Right lobe of liver (tissue), 6 donors: ENCODE results near the gene HPS5. TPM values are rescaled to one million over a fixed set of nuclear protein-coding genes. Genes with fewer than 3 reads are reported as not detected.
"Not testable (repeated sequence)": the region's sequence is repeated elsewhere in the genome, so short reads cannot be mapped to it uniquely, and the experiment has no call there.

Experiments used
- ATAC-seq, 4 donors: fragments of 200-7000 bp; cut with Tn5 transposase; one replicate each; pipeline ENCODE4 v1.9.1; 2020; ENCODE audit warnings: mild to moderate bottlenecking in 4 of 4, moderate library complexity in 4 of 4
- DNase-seq, 3 donors: peaks; one replicate each; pipeline ENCODE4 v3.0.0-alpha.2; 2020
- H3K27ac ChIP-seq, 3 donors: fragments of 200-600 bp; one replicate each; pipeline ENCODE4 v1.8.0; 2022
- H3K27me3 ChIP-seq, 2 donors: fragments of 200-600 bp; one replicate each; pipeline ENCODE4 v1.8.0; 2022
- H3K36me3 ChIP-seq, 4 donors: fragments of 200-600 bp; sonication (generic) in 1 of 4; one replicate each; pipeline versions ENCODE4 v1.5.1 to v1.8.0; 2017 to 2022; ENCODE audit warnings: control low read depth in 1 of 4
- H3K4me1 ChIP-seq, 4 donors: fragments of 200-600 bp; sonication (generic) in 1 of 4; one replicate each; pipeline versions ENCODE4 v1.5.1 to v1.8.0; 2017 to 2022; ENCODE audit warnings: control low read depth in 1 of 4
- H3K4me3 ChIP-seq, 3 donors: fragments of 200-600 bp; one replicate each; pipeline ENCODE4 v1.8.0; 2022
- H3K9me3 ChIP-seq, 4 donors: fragments of 200-600 bp; sonication (generic) in 1 of 4; one replicate each; pipeline versions ENCODE4 v1.5.1 to v1.8.0; 2017 to 2022; ENCODE audit warnings: control low read depth in 1 of 4
- POLR2A ChIP-seq: fragments of 450-650 bp; IDR thresholded peaks from one replicate; pipeline ENCODE4 v1.6.1; 2017; ENCODE audit warnings: antibody characterized with exemption, mild to moderate bottlenecking
- WGBS: methylation state at CpG from one replicate; pipeline ENCODE4 v1.1.6; 2018; ENCODE audit warnings: low coverage, low lambda C conversion rate; ENCODE audit not compliant: insufficient coverage; ENCODE audit errors: missing lambda C conversion rate; 5-methylcytosine and 5-hydroxymethylcytosine counted together
- intact Hi-C, 2 donors: fragments of 100-400 bp; cut with DNase I; formaldehyde crosslinking; loops; one replicate each; pipeline versions ENCODE4 v1.11.2 to v1.14.1; 2022
- total RNA-seq, 6 experiments: library from RNA; depleted of rRNA in 2 of 6; stranded (reverse); fragments of >200 nt in 2 of 6; fragmentation: NEBNext Ultra II Directional in 3 of 6; extraction: Animal tissue kit (Norgen Biotek cat#: 25700) in 3 of 6; gene quantifications; one replicate each; pipeline versions ENCODE4 v1.1.0 to v1.2.4, GENCODE V29; 2016 to 2023
- TF ChIP-seq, protein P1 (sequence below), 4 donors: fragments of 200-600 bp in 3 of 4; fragments of 450-650 bp in 1 of 4; IDR thresholded peaks; one replicate each; pipeline versions ENCODE4 v1.5.1 to v1.8.0; 2016 to 2022; ENCODE audit warnings: antibody characterized with exemption in 4 of 4, mild to moderate bottlenecking in 2 of 4
- donor health status: DM: no; HTN: yes; CAD: no.
- donor health status: DM: no; HTN: no; CAD: no.
- donor health status: DM: no; HTN: no; CAD: no.
- donor health status: DM: no; HTN: yes; CAD: no.
- donor health status: DM: no; HTN: yes; CAD: no.

The HPS5 gene
- total RNA-seq, 6 experiments from 2014 or later = 20.2 to 87.0 (median 41.7) TPM

DNA sequence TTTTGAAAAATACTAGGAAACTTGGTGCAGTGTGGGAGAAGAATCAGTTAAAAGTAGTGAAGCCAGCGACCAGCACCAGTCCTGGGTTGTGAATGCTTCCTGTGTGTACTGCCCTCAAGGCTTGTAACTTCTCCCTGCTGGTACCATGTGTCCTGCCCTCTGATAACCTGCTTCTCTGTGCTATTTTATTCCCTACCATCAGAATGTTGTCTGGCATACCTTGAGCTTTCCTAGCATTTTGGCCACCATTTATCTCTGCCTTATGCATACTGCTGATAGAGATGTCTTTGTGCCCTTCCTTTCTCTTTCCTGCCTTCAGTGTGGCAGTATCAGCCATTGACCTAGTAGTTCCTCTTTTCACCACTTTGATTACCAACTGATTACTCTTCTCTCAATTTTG is 2.4 kb upstream of the HPS5 start:
- Histone ChIP-seq H3K4me1 (peaks cover 0 to 41% (median 23%) of the 10 kb centered on the region in 4 donors), H3K4me3 (no peak overlapping the region), H3K27ac (no peak overlapping the region), H3K36me3 (peaks cover 0 to 21% (median 2%) of the 10 kb centered on the region in 4 donors), H3K9me3 (no peaks in the 10 kb centered on the region), H3K27me3 (no peaks in the 10 kb centered on the region)
- DNase-seq = no peak
- no peak for ATAC-seq
- no peak for TF ChIP-seq POLR2A
- TF ChIP-seq, protein P1, sequence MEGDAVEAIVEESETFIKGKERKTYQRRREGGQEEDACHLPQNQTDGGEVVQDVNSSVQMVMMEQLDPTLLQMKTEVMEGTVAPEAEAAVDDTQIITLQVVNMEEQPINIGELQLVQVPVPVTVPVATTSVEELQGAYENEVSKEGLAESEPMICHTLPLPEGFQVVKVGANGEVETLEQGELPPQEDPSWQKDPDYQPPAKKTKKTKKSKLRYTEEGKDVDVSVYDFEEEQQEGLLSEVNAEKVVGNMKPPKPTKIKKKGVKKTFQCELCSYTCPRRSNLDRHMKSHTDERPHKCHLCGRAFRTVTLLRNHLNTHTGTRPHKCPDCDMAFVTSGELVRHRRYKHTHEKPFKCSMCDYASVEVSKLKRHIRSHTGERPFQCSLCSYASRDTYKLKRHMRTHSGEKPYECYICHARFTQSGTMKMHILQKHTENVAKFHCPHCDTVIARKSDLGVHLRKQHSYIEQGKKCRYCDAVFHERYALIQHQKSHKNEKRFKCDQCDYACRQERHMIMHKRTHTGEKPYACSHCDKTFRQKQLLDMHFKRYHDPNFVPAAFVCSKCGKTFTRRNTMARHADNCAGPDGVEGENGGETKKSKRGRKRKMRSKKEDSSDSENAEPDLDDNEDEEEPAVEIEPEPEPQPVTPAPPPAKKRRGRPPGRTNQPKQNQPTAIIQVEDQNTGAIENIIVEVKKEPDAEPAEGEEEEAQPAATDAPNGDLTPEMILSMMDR (IDR thresholded peaks at IDR 0.05) = no peak
- intact Hi-C loops = no loop called here
- WGBS = 36% methylated on average over 1 of the region's 1 CpG

DNA sequence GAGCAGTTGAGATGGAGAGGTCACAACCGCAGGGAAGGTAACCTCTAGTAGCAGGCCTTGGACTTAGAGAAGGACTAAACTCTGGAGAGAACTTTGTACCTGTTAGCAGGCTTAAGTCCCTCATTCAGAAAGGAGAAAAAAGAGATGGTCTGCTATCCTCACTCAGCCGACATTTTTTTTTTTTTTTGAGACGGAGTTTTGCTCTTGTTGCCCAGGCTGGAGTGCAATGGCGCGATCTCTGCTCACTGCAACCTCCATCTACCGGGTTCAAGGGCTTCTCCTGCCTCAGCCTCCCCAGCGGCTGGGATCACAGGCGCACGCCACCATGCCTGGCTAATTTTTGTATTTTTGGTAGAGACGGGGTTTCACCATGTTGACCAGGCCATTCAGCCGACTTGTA is 1.9 kb upstream of the HPS5 start:
- Histone ChIP-seq H3K4me1 (peaks cover 0 to 41% (median 24%) of the 10 kb centered on the region in 4 donors), H3K36me3 (peaks cover 0 to 21% (median 2%) of the 10 kb centered on the region in 4 donors)
- 89% methylated on average over 10 of the region's 11 CpGs for WGBS
- intact Hi-C loops, DNase-seq, H3K27ac ChIP-seq, H3K27me3 ChIP-seq, ATAC-seq, H3K9me3 ChIP-seq, H3K4me3 ChIP-seq: not testable (repeated sequence)

DNA sequence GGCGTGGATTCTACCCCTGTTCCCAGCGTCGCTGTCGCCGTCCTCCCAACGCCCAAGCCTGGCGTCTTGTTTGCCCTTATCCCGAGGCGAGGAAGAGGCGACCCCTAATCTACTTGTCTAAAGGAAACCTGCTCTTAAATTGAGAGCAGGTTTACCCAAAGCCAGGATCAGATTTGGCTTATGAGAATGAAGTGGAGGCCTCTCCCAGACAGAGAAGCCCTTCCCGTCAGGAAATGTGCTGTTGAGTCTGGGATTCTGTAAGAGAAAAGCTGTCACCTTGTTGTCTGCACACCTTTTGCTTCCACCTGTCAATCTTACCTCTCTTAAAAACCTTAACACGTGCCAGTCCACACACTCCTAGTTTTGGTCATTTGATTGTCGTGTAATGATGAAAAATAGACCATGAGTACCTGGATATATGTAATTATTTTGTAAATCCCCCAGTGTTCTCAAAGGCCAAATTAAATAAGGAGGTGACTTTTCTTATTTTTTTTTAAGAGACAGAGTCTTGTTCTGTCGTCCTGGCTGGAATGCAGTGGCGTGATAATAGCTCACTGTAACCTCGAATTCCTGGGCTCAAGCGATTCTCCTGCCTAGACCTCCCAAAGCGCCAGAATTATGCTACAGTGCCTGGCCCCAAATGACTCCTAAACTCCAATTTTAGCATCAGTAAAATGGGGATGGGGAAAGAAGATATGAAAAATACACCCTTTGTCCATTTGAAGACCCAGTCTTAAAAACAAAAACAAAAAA is 1.1 kb upstream of the HPS5 start:
- DNase-seq (no peak), ATAC-seq (peak in 1 of 4 donors; percentile 1)
- WGBS = 26% methylated on average over 8 of the region's 18 CpGs
- Histone ChIP-seq H3K27me3 (no peaks in the 10 kb centered on the region), H3K4me1 (peaks cover 0 to 41% (median 24%) of the 10 kb centered on the region in 4 donors), H3K27ac (peak overlapping the region; percentile 95 to 98 (median 98)), H3K9me3 (no peaks in the 10 kb centered on the region), H3K36me3 (peaks cover 0 to 21% (median 2%) of the 10 kb centered on the region in 4 donors), H3K4me3 (peak overlapping the region; percentile 80 to 89 (median 87))
- intact Hi-C loops = no loop called here
- TF ChIP-seq, protein P1 (IDR thresholded peaks at IDR 0.05) = no peak
- no peak for TF ChIP-seq POLR2A

- no peaks in the 10 kb centered on the region for H3K9me3 ChIP-seq
- H3K4me3 ChIP-seq = peak overlapping the region; percentile 80 to 89 (median 87)
- peaks cover 0 to 12% (median 2%) of the 10 kb centered on the region in 4 donors for H3K36me3 ChIP-seq
- H3K4me1 ChIP-seq = peaks cover 0 to 41% (median 24%) of the 10 kb centered on the region in 4 donors
- no peaks in the 10 kb centered on the region for H3K27me3 ChIP-seq
- WGBS = 3% methylated on average over 4 of the region's 4 CpGs
- peak overlapping the region; percentile 95 to 98 (median 98) for H3K27ac ChIP-seq
- TF ChIP-seq POLR2A = no peak
- TF ChIP-seq, protein P1 (IDR thresholded peaks at IDR 0.05) = no peak
- peak in 2 of 4 donors; percentile 1 to 6 for ATAC-seq
- intact Hi-C loops = no loop called here
- no peak for DNase-seq
These were observed 367 bp downstream of the HPS5 start for GRCh38 chr11:18321578-18321968.

GRCh38 chr11:18320617-18321016 is 1.3 kb downstream of the HPS5 start:
- Histone ChIP-seq H3K9me3 (no peaks in the 10 kb centered on the region), H3K4me3 (peak overlapping the region; percentile 80 to 89 (median 87)), H3K36me3 (peaks cover 0 to 7% (median 0%) of the 10 kb centered on the region in 4 donors), H3K4me1 (peaks cover 0 to 41% (median 24%) of the 10 kb centered on the region in 4 donors), H3K27me3 (no peaks in the 10 kb centered on the region), H3K27ac (peak overlapping the region; percentile 20 to 95 (median 46))
- intact Hi-C loops = no loop called here
- TF ChIP-seq, protein P1 (IDR thresholded peaks at IDR 0.05) = no peak
- no peak for TF ChIP-seq POLR2A
- ATAC-seq = no peak
- no peak for DNase-seq
